Smooth muscle cell (in vitro differentiated cells): Measurements from ENCODE around the gene CDHR2. TPM values are rescaled to one million over a fixed set of nuclear protein-coding genes. Genes with fewer than 3 reads are reported as not detected.

Experiments used
- DNase-seq: peaks from one replicate; lab custom pipeline; 2025; ENCODE audit not compliant: unreplicated experiment; lab: John Stamatoyannopoulos, UW
- H2AFZ ChIP-seq: fragments of 200-600 bp; sonication (generic); 2 replicates; pipeline ENCODE4 v1.6.0; 2016; ENCODE audit warnings: antibody characterized with exemption, low read depth, mild to moderate bottlenecking
- H3F3A ChIP-seq: fragments of 200-600 bp; sonication (generic); 2 replicates; pipeline ENCODE4 v1.6.0; 2017; ENCODE audit warnings: antibody characterized with exemption, low read depth
- H3K27ac ChIP-seq: fragments of 200-600 bp; sonication (generic); 2 replicates; pipeline ENCODE4 v1.5.1; 2016; ENCODE audit warnings: low read depth, mild to moderate bottlenecking
- H3K27me3 ChIP-seq: fragments of 200-600 bp; sonication (generic); 2 replicates; pipeline ENCODE4 v1.6.1; 2016; ENCODE audit warnings: low read depth, mild to moderate bottlenecking
- H3K36me3 ChIP-seq: fragments of 200-600 bp; sonication (generic); 2 replicates; pipeline ENCODE4 v1.5.1; 2016; ENCODE audit warnings: low read depth
- H3K4me1 ChIP-seq: fragments of 200-600 bp; sonication (generic); 2 replicates; pipeline ENCODE4 v1.5.1; 2016; ENCODE audit warnings: low read depth
- H3K4me2 ChIP-seq: fragments of 200-600 bp; sonication (generic); 2 replicates; pipeline ENCODE4 v1.6.0; 2016; ENCODE audit warnings: mild to moderate bottlenecking
- H3K4me3 ChIP-seq: fragments of 200-600 bp; sonication (generic); 2 replicates; pipeline ENCODE4 v1.5.1; 2016; ENCODE audit warnings: mild to moderate bottlenecking
- H3K79me2 ChIP-seq: fragments of 200-600 bp; sonication (generic); 2 replicates; pipeline ENCODE4 v1.6.0; 2016; ENCODE audit warnings: low read depth, mild to moderate bottlenecking
- H3K9ac ChIP-seq: fragments of 200-600 bp; sonication (generic); 2 replicates; pipeline ENCODE4 v1.6.0; 2016; ENCODE audit warnings: low read depth
- H3K9me3 ChIP-seq: fragments of 200-600 bp; sonication (generic); replicated peaks from 2 replicates; pipeline ENCODE4 v1.5.1; 2016; ENCODE audit warnings: low read depth
- H4K20me1 ChIP-seq: fragments of 200-600 bp; sonication (generic); 2 replicates; pipeline ENCODE4 v1.6.0; 2016; ENCODE audit warnings: low read depth
- CTCF ChIP-seq: fragments of 200-600 bp; sonication (generic); IDR thresholded peaks from 2 replicates; pipeline ENCODE4 v1.5.1; 2017; ENCODE audit warnings: borderline replicate concordance, mild to moderate bottlenecking, antibody characterized with exemption; ENCODE audit not compliant: insufficient read depth, poor library complexity, severe bottlenecking
- WGBS: methylation state at CpG from one replicate; pipeline ENCODE4 v1.1.7; 2016; ENCODE audit warnings: low lambda C conversion rate; 5-methylcytosine and 5-hydroxymethylcytosine counted together
- polyA plus RNA-seq: library from polyadenylated mRNA; unstranded; fragments of >200 nt; fragmentation: Nextera tagmentation; extraction: Ambion mirVana; gene quantifications from 2 replicates; pipeline ENCODE4 v1.2.1, GENCODE V29; 2016
- total RNA-seq: library from RNA; depleted of rRNA; stranded (reverse); fragments of >200 nt; gene quantifications from 2 replicates; pipeline ENCODE4 v1.2.3, GENCODE V29; 2014

Gene CDHR2
- total and polyA plus RNA-seq, 2 experiments from 2014 or later, result 0.13 TPM; not detected in 1

GRCh38 chr5:176608142-176608705 is 59.1 kb downstream of the CDHR2 start:
- Histone ChIP-seq H4K20me1 (no peaks in the 10 kb centered on the region), H3K9me3 (no peaks in the 10 kb centered on the region), H3K36me3 (no peaks in the 10 kb centered on the region), H2AFZ (no peak overlapping the region), H3K79me2 (no peaks in the 10 kb centered on the region), H3K4me2 (no peak overlapping the region), H3K27ac (no peak overlapping the region), H3F3A (peaks cover 3% of the 10 kb centered on the region), H3K9ac (no peak overlapping the region), H3K4me1 (no peaks in the 10 kb centered on the region), H3K27me3 (peaks cover 3% of the 10 kb centered on the region), H3K4me3 (no peak overlapping the region)
- 97% methylated on average over 4 of the region's 4 CpGs for WGBS
- DNase-seq, result no peak
- no peak for TF ChIP-seq CTCF

- WGBS, result 56% methylated on average over 31 of the region's 46 CpGs
- H3F3A ChIP-seq, result peaks cover 3% of the 10 kb centered on the region
- H3K4me1 ChIP-seq, result no peaks in the 10 kb centered on the region
- no peaks in the 10 kb centered on the region for H4K20me1 ChIP-seq
- H3K4me2 ChIP-seq, result peak overlapping the region; percentile 83
- no peak for TF ChIP-seq CTCF
- DNase-seq, result no peak
- H3K9ac ChIP-seq, result no peak overlapping the region
- H3K4me3 ChIP-seq, result peak overlapping the region; percentile 56
- no peaks in the 10 kb centered on the region for H3K36me3 ChIP-seq
- peaks cover 3% of the 10 kb centered on the region for H3K27me3 ChIP-seq
- H3K79me2 ChIP-seq, result no peaks in the 10 kb centered on the region
- no peak overlapping the region for H2AFZ ChIP-seq
- H3K27ac ChIP-seq, result no peak overlapping the region
- H3K9me3 ChIP-seq, result no peaks in the 10 kb centered on the region
Measured at GRCh38 chr5:176608937-176609723, 60.0 kb downstream of the CDHR2 start.

- H2AFZ ChIP-seq, result no peak within 1 kb of the TSS
- H3K27ac ChIP-seq, result no peak within 1 kb of the TSS
- peaks cover 3% of the 10 kb centered on the region for H3F3A ChIP-seq
- DNase-seq, result peak; percentile 28
- no peaks in the 10 kb centered on the region for H3K79me2 ChIP-seq
- peaks cover 3% of the 10 kb centered on the region for H3K27me3 ChIP-seq
- H3K36me3 ChIP-seq, result no peaks in the 10 kb centered on the region
- H3K9ac ChIP-seq, result no peak within 1 kb of the TSS
- peak within 1 kb of the TSS; percentile 83 for H3K4me2 ChIP-seq
- peak within 1 kb of the TSS; percentile 56 for H3K4me3 ChIP-seq
- no peaks in the 10 kb centered on the region for H3K9me3 ChIP-seq
- no peaks in the 10 kb centered on the region for H4K20me1 ChIP-seq
- TF ChIP-seq CTCF, result no peak
- no peaks in the 10 kb centered on the region for H3K4me1 ChIP-seq
- WGBS, result 1% methylated on average over 47 of the region's 101 CpGs
Measured at GRCh38 chr5:176609724-176610434, 60.7 kb downstream of the CDHR2 start, which contains the start of gene GPRIN1. GPRIN1 (minus strand) TSS chr5:176610156; CDS start chr5:176599834, 10,322 bp downstream.
